Smooth muscle cell (in vitro differentiated cells): ENCODE results near the gene TUBG2. TPM values are rescaled to one million over a fixed set of nuclear protein-coding genes. Genes with fewer than 3 reads are reported as not detected.

ENCODE experiments used
- DNase-seq: peaks from one replicate; lab custom pipeline; 2025; ENCODE audit not compliant: unreplicated experiment; lab: John Stamatoyannopoulos, UW
- H2AFZ ChIP-seq: fragments of 200-600 bp; sonication (generic); 2 replicates; pipeline ENCODE4 v1.6.0; 2016; ENCODE audit warnings: antibody characterized with exemption, low read depth, mild to moderate bottlenecking
- H3F3A ChIP-seq: fragments of 200-600 bp; sonication (generic); 2 replicates; pipeline ENCODE4 v1.6.0; 2017; ENCODE audit warnings: antibody characterized with exemption, low read depth
- H3K27ac ChIP-seq: fragments of 200-600 bp; sonication (generic); 2 replicates; pipeline ENCODE4 v1.5.1; 2016; ENCODE audit warnings: low read depth, mild to moderate bottlenecking
- H3K27me3 ChIP-seq: fragments of 200-600 bp; sonication (generic); 2 replicates; pipeline ENCODE4 v1.6.1; 2016; ENCODE audit warnings: low read depth, mild to moderate bottlenecking
- H3K36me3 ChIP-seq: fragments of 200-600 bp; sonication (generic); 2 replicates; pipeline ENCODE4 v1.5.1; 2016; ENCODE audit warnings: low read depth
- H3K4me1 ChIP-seq: fragments of 200-600 bp; sonication (generic); 2 replicates; pipeline ENCODE4 v1.5.1; 2016; ENCODE audit warnings: low read depth
- H3K4me2 ChIP-seq: fragments of 200-600 bp; sonication (generic); 2 replicates; pipeline ENCODE4 v1.6.0; 2016; ENCODE audit warnings: mild to moderate bottlenecking
- H3K4me3 ChIP-seq: fragments of 200-600 bp; sonication (generic); 2 replicates; pipeline ENCODE4 v1.5.1; 2016; ENCODE audit warnings: mild to moderate bottlenecking
- H3K79me2 ChIP-seq: fragments of 200-600 bp; sonication (generic); 2 replicates; pipeline ENCODE4 v1.6.0; 2016; ENCODE audit warnings: low read depth, mild to moderate bottlenecking
- H3K9ac ChIP-seq: fragments of 200-600 bp; sonication (generic); 2 replicates; pipeline ENCODE4 v1.6.0; 2016; ENCODE audit warnings: low read depth
- H3K9me3 ChIP-seq: fragments of 200-600 bp; sonication (generic); replicated peaks from 2 replicates; pipeline ENCODE4 v1.5.1; 2016; ENCODE audit warnings: low read depth
- H4K20me1 ChIP-seq: fragments of 200-600 bp; sonication (generic); 2 replicates; pipeline ENCODE4 v1.6.0; 2016; ENCODE audit warnings: low read depth
- WGBS: methylation state at CpG from one replicate; pipeline ENCODE4 v1.1.7; 2016; ENCODE audit warnings: low lambda C conversion rate; 5-methylcytosine and 5-hydroxymethylcytosine counted together
- polyA plus RNA-seq: library from polyadenylated mRNA; unstranded; fragments of >200 nt; fragmentation: Nextera tagmentation; extraction: Ambion mirVana; gene quantifications from 2 replicates; pipeline ENCODE4 v1.2.1, GENCODE V29; 2016
- total RNA-seq: library from RNA; depleted of rRNA; stranded (reverse); fragments of >200 nt; gene quantifications from 2 replicates; pipeline ENCODE4 v1.2.3, GENCODE V29; 2014
- TF ChIP-seq, protein P1 (sequence below): fragments of 200-600 bp; sonication (generic); IDR thresholded peaks from 2 replicates; pipeline ENCODE4 v1.5.1; 2017; ENCODE audit warnings: borderline replicate concordance, mild to moderate bottlenecking, antibody characterized with exemption; ENCODE audit not compliant: insufficient read depth, poor library complexity, severe bottlenecking

The TUBG2 gene
- total and polyA plus RNA-seq, 2 experiments from 2014 or later: 23.1 to 42.3 TPM

DNA sequence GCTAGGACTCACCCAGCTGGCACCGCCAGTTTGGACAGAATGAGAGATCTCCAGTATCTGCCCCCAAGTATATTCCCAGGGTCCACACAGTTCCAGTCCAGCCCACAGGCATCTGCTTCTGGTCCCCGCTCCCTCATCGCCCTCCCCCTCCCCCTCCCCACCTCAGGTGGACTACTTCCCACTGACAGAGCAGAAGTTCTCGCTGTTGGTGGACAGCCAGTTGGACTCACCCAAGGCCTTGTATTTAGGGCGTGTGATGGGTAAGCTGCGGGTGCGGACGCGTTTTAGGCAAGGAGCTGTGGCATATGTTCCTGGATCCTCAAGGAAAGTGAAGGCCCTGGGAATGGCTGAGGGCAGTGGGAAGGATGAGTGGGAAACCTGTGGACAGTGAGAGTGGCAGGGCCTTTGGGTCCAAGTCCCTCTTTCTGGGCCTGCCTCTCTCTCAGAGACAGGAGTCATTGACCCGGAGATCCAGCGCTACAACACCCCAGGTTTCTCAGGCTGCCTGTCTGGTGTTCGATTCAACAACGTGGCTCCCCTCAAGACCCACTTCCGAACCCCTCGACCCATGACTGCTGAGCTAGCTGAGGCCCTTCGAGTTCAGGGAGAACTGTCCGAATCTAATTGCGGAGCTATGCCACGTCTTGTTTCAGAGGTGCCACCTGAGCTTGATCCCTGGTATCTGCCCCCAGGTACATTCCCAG is 38.2 kb downstream of the TUBG2 start:
- no peaks in the 10 kb centered on the region for H3K9me3 ChIP-seq
- no peak overlapping the region for H3K9ac ChIP-seq
- no peak overlapping the region for H3K27ac ChIP-seq
- 97% methylated on average over 19 of the region's 19 CpGs for WGBS
- no peak overlapping the region for H3K4me3 ChIP-seq
- H3K4me1 ChIP-seq: peaks cover 14% of the 10 kb centered on the region
- H3K4me2 ChIP-seq: no peak overlapping the region
- H3K36me3 ChIP-seq: no peaks in the 10 kb centered on the region
- no peaks in the 10 kb centered on the region for H3K27me3 ChIP-seq
- H3K79me2 ChIP-seq: no peaks in the 10 kb centered on the region
- no peak for DNase-seq
- H3F3A ChIP-seq: no peaks in the 10 kb centered on the region
- H4K20me1 ChIP-seq: no peaks in the 10 kb centered on the region
- TF ChIP-seq, protein P1, sequence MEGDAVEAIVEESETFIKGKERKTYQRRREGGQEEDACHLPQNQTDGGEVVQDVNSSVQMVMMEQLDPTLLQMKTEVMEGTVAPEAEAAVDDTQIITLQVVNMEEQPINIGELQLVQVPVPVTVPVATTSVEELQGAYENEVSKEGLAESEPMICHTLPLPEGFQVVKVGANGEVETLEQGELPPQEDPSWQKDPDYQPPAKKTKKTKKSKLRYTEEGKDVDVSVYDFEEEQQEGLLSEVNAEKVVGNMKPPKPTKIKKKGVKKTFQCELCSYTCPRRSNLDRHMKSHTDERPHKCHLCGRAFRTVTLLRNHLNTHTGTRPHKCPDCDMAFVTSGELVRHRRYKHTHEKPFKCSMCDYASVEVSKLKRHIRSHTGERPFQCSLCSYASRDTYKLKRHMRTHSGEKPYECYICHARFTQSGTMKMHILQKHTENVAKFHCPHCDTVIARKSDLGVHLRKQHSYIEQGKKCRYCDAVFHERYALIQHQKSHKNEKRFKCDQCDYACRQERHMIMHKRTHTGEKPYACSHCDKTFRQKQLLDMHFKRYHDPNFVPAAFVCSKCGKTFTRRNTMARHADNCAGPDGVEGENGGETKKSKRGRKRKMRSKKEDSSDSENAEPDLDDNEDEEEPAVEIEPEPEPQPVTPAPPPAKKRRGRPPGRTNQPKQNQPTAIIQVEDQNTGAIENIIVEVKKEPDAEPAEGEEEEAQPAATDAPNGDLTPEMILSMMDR: no peak
- no peak overlapping the region for H2AFZ ChIP-seq

DNA sequence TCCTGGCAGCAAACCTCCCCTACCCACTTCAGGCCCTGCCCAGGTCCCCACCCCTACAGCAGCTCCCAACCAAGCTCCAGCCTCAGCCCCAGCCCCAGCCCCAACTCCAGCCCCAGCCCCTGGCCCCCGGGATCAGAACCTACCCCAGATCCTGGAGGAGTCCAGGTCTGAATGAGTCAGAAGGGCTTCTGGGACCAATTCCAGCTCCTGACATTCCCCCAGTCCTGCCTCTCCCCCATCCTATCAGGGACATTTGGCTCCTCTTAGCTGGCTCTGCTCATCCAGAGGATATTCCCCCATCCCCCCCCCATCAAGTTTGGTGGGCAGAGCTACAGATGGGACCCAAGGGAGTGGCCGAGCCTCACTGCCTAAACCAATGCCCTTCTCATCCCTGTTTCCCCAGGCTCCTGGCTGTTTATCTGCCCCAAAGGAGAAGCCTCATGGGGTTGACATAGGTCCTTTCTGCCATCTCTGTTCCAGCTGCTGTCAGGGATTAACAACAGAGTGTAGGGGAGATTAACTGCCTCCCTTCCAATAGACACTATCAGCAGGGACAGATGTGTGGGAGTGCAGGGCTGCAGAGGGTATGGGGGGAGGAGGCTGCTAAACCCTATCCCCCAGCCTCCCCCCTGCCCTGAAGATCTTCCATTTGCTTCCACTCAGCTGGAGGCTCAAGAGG is 39.8 kb downstream of the TUBG2 start:
- H3K4me1 ChIP-seq: peaks cover 14% of the 10 kb centered on the region
- TF ChIP-seq, protein P1: no peak
- H2AFZ ChIP-seq: no peak overlapping the region
- H3K27me3 ChIP-seq: no peaks in the 10 kb centered on the region
- H3K79me2 ChIP-seq: no peaks in the 10 kb centered on the region
- H3K9me3 ChIP-seq: no peaks in the 10 kb centered on the region
- H3K4me3 ChIP-seq: no peak overlapping the region
- no peaks in the 10 kb centered on the region for H3K36me3 ChIP-seq
- H3F3A ChIP-seq: no peaks in the 10 kb centered on the region
- H4K20me1 ChIP-seq: no peaks in the 10 kb centered on the region
- no peak overlapping the region for H3K9ac ChIP-seq
- 26% methylated on average over 2 of the region's 2 CpGs for WGBS
- no peak overlapping the region for H3K27ac ChIP-seq
- no peak for DNase-seq
- H3K4me2 ChIP-seq: peak overlapping the region; percentile 36

DNA sequence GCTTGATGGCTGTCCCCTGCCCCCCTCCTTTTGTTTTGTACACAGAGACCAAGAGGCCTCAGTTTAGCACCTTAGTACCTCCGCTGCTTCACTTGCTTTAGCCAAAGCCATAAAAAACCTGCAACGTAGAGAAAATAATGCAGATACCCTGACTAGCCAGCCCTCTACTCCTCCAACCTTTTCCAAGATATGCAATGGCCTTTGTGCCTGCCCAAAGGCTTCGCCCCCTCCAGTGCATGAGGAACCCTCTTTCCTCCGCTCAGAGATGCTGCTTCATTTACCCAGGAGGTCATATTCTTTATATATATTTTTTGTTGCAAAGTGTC is 40.3 kb downstream of the TUBG2 start:
- Histone ChIP-seq H3K9ac (no peak overlapping the region), H2AFZ (no peak overlapping the region), H3K79me2 (no peaks in the 10 kb centered on the region), H3K4me2 (peak overlapping the region; percentile 36), H3K4me1 (peaks cover 14% of the 10 kb centered on the region), H4K20me1 (no peaks in the 10 kb centered on the region), H3K4me3 (no peak overlapping the region), H3K27ac (no peak overlapping the region), H3F3A (no peaks in the 10 kb centered on the region), H3K36me3 (no peaks in the 10 kb centered on the region), H3K9me3 (no peaks in the 10 kb centered on the region), H3K27me3 (no peaks in the 10 kb centered on the region)
- no peak for DNase-seq
- TF ChIP-seq, protein P1: no peak
- 72% methylated on average over 4 of the region's 4 CpGs for whole genome bisulfite sequencing
